Measurements from ENCODE around the gene PLXNA3. TPM values are rescaled to one million over a fixed set of nuclear protein-coding genes. Genes with fewer than 3 reads are reported as not detected.

Gene PLXNA3
- total and polyA plus RNA-seq, 2 experiments from 2014 or later = 2.7 to 5.4 TPM

DNA sequence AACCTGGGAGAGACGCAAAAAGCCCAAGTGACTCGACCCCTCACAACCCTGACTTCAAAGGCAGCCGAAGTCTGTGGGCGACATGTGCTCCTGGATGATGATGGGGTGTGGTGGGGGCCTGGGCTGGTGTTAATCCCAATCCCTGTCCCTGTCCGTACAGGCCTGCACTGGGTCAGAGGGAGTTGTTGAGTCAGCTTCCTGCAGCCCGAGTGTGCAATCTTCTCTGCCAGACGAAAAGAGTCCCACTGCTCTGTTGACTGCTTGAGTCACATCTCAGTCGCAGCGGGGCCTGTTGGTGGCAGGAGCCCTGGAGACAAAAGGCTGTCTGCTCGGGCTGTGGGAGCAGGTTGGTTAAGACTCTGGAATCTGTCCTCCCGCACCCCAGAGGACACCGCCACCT, 47.7 kb downstream of the PLXNA3 start:
- no peaks in the 10 kb centered on the region for H3K4me1 Mint-ChIP-seq
- peaks cover 13% of the 10 kb centered on the region; the same call in 2 of the 3 replicates for H3K36me3 Mint-ChIP-seq (ENCODE audit: low read depth)
- H3F3A ChIP-seq (replicated peaks; ENCODE audit: low read depth) = no peaks in the 10 kb centered on the region
- H3K4me3 ChIP-seq = no peak overlapping the region
- no peaks in the 10 kb centered on the region for H3K27me3 ChIP-seq (ENCODE audit: insufficient read depth)
- no peak overlapping the region for H3K27ac ChIP-seq (ENCODE audit: low read depth)
- no peaks in the 10 kb centered on the region for H3K9me2 ChIP-seq (ENCODE audit: insufficient read depth)
- no peak overlapping the region for H2AFZ ChIP-seq
- no peaks in the 10 kb centered on the region for H3K36me3 ChIP-seq (ENCODE audit: insufficient read depth)
- no peaks in the 10 kb centered on the region for H3K9me3 Mint-ChIP-seq
- H3K4me1 ChIP-seq (ENCODE audit: insufficient read depth) = no peaks in the 10 kb centered on the region
- H3K27me3 Mint-ChIP-seq (ENCODE audit: insufficient read depth, low read depth, poor library complexity) = no peaks in the 10 kb centered on the region
- ATAC-seq (no peak), DNase-seq (ENCODE audit: low spot score) (no peak)
- TF ChIP-seq STAT1 (IDR thresholded peaks at IDR 0.05; ENCODE audit: unreplicated experiment) (no peak), JUNB (IDR thresholded peaks at IDR 0.05; ENCODE audit: unreplicated experiment) (no peak), ZNF331 (CRISPR knock-in tag; IDR thresholded peaks at IDR 0.05; ENCODE audit: low read depth) (no peak), CREB1 (CRISPR knock-in tag; IDR thresholded peaks at IDR 0.05; ENCODE audit: low read depth) (no peak), POLR2AphosphoS5 (IDR thresholded peaks at IDR 0.05; ENCODE audit: low read depth) (no peak), NANOG (IDR thresholded peaks at IDR 0.05; ENCODE audit: borderline replicate concordance) (no peak), EZH2phosphoT487 (IDR thresholded peaks at IDR 0.05; ENCODE audit: unreplicated experiment) (no peak), ZNF114 (CRISPR knock-in tag; IDR thresholded peaks at IDR 0.05) (no peak)
- TF ChIP-seq, protein P1, sequence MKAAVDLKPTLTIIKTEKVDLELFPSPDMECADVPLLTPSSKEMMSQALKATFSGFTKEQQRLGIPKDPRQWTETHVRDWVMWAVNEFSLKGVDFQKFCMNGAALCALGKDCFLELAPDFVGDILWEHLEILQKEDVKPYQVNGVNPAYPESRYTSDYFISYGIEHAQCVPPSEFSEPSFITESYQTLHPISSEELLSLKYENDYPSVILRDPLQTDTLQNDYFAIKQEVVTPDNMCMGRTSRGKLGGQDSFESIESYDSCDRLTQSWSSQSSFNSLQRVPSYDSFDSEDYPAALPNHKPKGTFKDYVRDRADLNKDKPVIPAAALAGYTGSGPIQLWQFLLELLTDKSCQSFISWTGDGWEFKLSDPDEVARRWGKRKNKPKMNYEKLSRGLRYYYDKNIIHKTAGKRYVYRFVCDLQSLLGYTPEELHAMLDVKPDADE (IDR thresholded peaks at IDR 0.05) = no peak
- TF ChIP-seq, protein P2, sequence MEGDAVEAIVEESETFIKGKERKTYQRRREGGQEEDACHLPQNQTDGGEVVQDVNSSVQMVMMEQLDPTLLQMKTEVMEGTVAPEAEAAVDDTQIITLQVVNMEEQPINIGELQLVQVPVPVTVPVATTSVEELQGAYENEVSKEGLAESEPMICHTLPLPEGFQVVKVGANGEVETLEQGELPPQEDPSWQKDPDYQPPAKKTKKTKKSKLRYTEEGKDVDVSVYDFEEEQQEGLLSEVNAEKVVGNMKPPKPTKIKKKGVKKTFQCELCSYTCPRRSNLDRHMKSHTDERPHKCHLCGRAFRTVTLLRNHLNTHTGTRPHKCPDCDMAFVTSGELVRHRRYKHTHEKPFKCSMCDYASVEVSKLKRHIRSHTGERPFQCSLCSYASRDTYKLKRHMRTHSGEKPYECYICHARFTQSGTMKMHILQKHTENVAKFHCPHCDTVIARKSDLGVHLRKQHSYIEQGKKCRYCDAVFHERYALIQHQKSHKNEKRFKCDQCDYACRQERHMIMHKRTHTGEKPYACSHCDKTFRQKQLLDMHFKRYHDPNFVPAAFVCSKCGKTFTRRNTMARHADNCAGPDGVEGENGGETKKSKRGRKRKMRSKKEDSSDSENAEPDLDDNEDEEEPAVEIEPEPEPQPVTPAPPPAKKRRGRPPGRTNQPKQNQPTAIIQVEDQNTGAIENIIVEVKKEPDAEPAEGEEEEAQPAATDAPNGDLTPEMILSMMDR (conservative IDR thresholded peaks at IDR 0.05; ENCODE audit: low read depth in 2 of 2) = no peak
- H3K27ac Mint-ChIP-seq = no peak overlapping the region
- no peaks in the 10 kb centered on the region for H4K20me1 ChIP-seq (replicated peaks; ENCODE audit: insufficient read depth)
- no peak overlapping the region for H3K4me2 ChIP-seq
- no peaks in the 10 kb centered on the region for H3K79me2 ChIP-seq (replicated peaks; ENCODE audit: insufficient read depth)
- no peak overlapping the region for H3K4me3 Mint-ChIP-seq

DNA sequence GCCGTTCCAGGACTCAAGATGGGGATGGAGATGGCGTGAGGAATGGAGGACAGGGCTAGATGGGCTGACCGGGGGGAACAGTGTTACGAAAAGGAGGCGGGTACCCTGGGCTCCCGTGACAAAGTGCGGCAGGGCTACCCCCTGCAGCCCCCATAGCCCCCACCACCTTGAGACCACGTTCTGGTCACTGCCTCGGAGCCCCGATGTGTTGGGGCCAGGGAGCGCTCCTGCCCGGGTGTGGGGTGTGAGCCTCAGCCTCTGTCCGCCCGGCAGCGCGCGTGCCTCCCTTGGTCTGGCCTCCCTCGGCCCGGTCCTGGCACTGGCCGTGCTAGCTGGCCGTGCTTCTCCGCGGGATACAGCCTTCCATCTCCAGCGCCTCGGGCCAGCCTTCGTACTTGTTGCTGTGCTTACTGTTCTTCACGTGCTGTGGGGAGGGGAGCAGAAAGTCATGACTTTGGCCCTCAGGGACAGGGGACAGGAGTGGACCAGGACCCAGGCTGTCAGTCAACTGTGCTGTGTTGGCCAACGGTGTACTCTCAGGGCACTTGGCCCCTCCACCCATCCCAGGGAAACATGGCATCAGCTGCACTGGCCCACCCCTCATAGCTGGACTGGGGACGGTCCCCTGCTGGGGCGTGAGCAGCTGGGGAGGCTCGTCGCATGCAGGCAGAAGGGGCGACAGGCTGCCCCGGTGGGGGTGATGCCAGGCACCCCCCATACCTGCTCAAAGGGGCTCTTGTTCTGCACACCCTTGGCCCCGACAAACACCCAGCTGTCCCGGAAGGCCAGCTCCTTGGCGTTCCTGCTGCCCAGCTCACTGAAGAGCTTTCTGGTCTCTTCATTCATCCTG, 48.6 kb downstream of the PLXNA3 start:
- Histone ChIP-seq H3K4me1 (ENCODE audit: insufficient read depth) (no peaks in the 10 kb centered on the region), H3K27me3 (ENCODE audit: insufficient read depth) (no peaks in the 10 kb centered on the region), H3K4me3 (no peak overlapping the region), H3K4me2 (no peak overlapping the region), H3K36me3 (ENCODE audit: insufficient read depth) (no peaks in the 10 kb centered on the region), H3K9me2 (ENCODE audit: insufficient read depth) (no peaks in the 10 kb centered on the region), H4K20me1 (replicated peaks; ENCODE audit: insufficient read depth) (no peaks in the 10 kb centered on the region), H3K27ac (ENCODE audit: low read depth) (no peak overlapping the region), H2AFZ (no peak overlapping the region), H3F3A (replicated peaks; ENCODE audit: low read depth) (no peaks in the 10 kb centered on the region), H3K79me2 (replicated peaks; ENCODE audit: insufficient read depth) (no peaks in the 10 kb centered on the region)
- ATAC-seq = no peak
- Mint-ChIP-seq H3K36me3 (ENCODE audit: low read depth) (peaks cover 13% of the 10 kb centered on the region; the same call in 2 of the 3 replicates), H3K9me3 (no peaks in the 10 kb centered on the region), H3K4me3 (no peak overlapping the region), H3K4me1 (no peaks in the 10 kb centered on the region), H3K27ac (no peak overlapping the region), H3K27me3 (ENCODE audit: insufficient read depth, low read depth, poor library complexity) (no peaks in the 10 kb centered on the region)
- DNase-seq (ENCODE audit: low spot score) = no peak
- no peak for TF ChIP-seq POLR2AphosphoS5 (IDR thresholded peaks at IDR 0.05; ENCODE audit: low read depth)

All from GM23338 (cell line).